GM19455 (cell line): Measurements from ENCODE around the gene FAM120B.

Source experiments
- ATAC-seq: cut with Tn5 transposase; IDR thresholded peaks from one replicate; pipeline ENCODE4 v1.9.1; 2021; ENCODE audit not compliant: unreplicated experiment

The FAM120B gene

DNA sequence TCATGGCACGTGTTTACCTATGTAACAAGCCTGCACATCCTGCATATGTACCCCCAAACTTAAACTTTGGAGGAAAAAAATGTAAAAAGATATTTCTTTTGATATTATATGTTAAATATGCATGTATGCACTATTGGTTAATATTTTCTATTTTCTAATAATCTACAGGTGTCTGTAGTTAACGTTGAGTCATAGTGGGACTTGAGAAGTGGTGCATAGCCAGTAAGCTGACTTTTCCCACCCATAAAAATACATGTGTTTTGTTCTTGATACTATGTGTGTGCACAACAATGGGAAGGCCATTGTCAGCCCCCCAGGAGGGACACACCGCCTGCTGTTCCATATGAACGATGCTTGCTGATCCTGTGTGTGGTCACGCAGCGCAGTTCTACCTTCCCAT lies 49.1 kb downstream of the FAM120B start:
- ATAC-seq, result no peak

DNA sequence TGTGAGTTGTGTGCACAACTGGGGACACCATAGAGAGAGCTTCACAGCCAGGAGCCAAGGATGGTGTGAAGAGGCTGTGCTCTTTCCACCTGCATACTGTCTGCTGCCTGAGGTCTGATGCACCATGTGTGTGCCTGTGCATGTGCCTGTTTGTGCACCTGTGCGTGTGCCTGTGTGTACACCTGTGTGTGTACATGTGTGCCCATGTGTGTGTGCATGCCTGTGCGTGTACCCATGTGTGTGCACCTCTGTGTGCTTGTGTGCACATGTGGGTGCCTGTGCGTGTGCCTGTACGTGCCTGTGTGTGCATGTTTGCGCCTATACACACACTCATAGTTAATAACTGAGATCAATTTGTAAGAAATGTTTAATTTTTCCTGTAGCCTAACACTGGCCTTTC lies 51.3 kb downstream of the FAM120B start:
- no peak for ATAC-seq

DNA sequence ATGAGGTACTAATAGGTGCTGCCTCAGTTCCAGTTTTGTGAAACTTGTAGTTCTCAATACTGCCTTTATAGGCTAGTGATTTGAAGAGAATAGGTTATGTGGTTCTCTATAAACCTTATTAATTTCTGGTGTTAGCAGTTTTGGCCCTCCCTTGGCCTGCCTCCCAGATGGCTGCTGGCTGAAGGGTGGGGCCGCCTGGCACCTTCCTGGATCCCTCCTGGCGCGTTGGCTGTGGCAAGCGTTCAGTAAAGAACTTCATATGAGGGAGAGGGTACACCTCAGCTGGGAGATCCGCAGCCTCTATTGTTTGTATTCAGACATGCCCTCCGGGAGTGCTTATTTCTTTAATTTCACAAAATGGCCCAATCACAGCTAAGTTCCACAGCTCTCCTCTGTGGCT lies 51.9 kb downstream of the FAM120B start:
- no peak for ATAC-seq

DNA sequence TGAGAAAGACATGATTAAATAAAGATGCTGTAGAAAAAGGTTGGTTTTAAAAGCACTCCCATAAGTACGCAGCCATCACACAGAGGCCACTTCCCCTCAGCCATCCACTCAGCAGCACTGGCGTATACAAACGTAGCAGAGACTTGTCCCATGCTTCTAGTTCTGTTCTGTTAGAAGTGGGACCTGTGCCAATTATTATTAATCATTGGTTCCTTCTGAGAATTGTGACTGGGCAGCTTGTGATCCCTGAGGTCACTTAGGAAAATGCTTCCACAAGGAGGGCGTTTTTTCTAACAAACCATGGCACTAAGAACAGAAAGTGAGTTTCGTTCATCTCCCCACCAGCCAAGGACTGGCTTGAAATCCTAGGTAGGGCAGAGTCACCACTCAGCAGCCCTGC lies 53.9 kb downstream of the FAM120B start:
- ATAC-seq, result no peak

DNA sequence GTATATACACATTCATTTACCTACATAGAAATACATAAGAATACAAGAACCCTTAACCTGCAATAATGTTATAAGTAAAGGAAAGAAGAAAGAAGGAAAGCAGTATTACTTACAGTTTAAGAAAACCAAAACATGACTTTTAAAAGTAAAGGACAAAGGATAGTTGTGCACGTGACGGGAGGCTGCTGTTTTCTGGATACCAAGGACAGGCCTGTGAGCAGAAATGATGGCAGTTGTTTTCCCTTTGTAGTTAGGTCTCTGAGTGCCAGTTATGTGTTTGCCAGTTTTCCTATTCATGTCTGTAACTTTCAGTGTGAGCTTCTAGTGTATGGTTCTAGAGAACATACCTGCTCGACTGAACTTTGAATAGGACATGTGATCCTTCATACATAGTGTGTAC lies 54.8 kb downstream of the FAM120B start:
- ATAC-seq, result no peak

DNA sequence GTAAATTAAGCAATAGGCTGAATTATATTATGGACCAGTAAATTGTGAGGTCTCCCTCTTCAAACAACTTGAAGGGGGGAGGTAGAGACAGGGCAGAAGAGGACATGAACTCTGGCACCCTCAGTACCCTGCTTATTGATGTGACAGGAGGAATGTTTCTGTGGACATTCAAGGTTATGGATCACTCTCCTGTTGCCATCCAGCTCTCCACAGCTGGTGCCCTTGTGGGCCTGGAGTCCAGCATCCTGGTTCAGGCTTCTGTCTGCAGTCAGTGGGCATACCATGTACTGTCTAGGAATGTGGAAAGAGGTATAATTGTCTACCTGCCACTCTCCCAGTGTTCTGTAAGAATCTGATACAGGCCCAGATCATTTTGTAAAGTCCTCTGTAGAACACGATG lies 55.6 kb downstream of the FAM120B start:
- no peak for ATAC-seq

GRCh38 chr6:170363255-170363654 lies 56.7 kb downstream of the FAM120B start:
- no peak for ATAC-seq

GRCh38 chr6:170365121-170365520 lies 58.6 kb downstream of the FAM120B start:
- ATAC-seq, result no peak

DNA sequence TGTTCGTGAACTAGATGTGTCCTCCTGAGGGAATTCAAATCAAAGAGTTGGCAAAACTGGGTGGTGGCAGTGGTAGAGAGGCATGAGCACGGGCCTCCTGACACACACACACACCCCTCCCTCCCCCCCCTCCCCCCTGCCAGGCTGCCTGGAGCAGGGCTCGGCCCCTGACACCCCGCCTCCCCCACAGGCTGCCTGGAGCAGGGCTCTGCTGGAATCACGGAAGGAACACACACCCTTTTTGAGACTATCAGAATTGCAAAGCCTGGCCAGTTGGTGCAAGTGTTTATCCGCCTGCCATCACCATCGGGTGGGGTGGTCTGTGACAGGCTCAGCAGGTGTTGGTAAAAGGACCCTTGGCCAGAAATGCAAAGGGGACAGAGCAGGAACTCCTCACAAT lies 59.0 kb downstream of the FAM120B start:
- ATAC-seq, result no peak

GRCh38 chr6:170366248-170366960 lies 59.8 kb downstream of the FAM120B start:
- ATAC-seq, result no peak

- ATAC-seq, result no peak
These were observed 60.7 kb downstream of the FAM120B start for GRCh38 chr6:170367241-170367640.

GRCh38 chr6:170368544-170368943 lies 62.0 kb downstream of the FAM120B start:
- no peak for ATAC-seq

DNA sequence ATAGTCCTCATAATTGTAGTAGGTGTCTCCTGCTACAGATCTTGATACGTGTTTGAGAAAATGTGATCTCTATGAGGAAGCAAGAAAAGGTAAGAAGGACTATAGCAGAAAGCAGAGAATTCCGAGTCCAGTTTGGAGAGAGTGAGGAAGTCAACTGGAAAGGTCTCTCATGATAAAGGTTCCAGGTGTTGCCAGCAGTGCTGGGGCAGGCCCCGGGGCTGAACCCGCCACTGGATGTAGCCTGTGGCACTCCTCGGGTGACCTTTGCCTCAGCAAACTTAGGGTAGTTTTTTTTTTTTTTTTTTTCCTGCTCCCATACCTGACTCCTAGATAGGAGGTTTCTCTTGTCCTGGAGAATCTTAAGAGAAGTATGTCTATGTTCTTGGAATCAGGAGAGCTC lies 62.8 kb downstream of the FAM120B start:
- ATAC-seq, result no peak

DNA sequence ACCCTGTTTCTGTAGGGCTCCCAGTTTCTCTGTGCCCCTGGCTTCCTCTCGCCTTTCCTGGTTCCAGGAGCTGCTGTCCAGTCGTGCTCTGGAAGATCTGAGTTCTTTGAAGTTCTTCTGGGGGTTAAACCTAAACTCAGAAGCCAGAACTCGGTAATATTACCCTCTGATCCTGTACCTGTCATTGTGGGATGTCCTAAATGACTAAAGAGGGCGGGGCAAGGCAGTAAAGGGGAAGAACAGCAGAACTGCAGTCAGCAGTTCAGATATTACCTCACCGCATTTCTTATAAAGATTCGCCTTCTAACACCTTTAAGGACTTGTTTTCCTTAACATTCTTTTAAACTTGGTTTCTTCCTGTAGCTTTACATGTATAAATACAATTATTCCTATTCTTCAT lies 63.9 kb downstream of the FAM120B start:
- no peak for ATAC-seq

DNA sequence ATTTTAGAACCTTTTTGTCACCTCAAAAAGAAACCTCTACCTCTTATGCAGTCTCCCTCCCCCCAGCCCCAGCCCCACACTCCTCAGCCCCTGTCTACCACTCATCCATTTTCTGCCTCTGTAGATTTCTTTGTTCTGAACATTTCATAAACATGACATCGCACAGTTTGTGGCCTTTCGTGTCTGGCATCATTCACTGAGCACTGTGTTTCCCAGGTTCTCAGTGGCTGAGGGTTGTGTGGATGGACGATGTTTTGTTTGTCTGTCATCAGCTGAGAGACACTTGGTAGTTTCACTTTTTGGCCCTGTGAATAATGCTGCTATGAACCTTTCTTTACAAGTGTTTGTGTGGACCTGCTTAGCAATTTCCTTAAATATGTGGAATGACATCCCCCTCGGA lies 64.5 kb downstream of the FAM120B start:
- no peak for ATAC-seq

DNA sequence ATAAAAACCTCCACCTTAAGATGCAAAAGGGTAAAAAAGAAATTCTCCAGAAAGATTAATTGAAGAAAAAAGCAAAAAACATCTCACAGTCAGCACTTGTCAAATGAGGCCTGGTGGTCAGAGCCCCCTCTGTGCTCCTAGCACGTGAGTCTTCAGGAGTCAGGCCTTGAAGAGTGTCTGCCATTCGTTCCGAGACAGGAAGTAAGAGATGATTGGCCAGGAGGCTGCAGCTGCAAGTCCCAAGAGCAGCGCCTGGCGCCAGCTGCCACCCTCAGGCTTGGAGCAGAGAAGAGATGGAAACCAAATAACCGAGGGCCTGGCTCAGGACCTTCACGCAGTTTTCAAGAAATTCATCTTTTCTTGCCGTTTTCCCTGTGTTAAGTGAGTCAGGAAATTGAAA lies 65.0 kb downstream of the FAM120B start:
- no peak for ATAC-seq

- no peak for ATAC-seq
These were observed 66.1 kb downstream of the FAM120B start for GRCh38 chr6:170372380-170373325.

DNA sequence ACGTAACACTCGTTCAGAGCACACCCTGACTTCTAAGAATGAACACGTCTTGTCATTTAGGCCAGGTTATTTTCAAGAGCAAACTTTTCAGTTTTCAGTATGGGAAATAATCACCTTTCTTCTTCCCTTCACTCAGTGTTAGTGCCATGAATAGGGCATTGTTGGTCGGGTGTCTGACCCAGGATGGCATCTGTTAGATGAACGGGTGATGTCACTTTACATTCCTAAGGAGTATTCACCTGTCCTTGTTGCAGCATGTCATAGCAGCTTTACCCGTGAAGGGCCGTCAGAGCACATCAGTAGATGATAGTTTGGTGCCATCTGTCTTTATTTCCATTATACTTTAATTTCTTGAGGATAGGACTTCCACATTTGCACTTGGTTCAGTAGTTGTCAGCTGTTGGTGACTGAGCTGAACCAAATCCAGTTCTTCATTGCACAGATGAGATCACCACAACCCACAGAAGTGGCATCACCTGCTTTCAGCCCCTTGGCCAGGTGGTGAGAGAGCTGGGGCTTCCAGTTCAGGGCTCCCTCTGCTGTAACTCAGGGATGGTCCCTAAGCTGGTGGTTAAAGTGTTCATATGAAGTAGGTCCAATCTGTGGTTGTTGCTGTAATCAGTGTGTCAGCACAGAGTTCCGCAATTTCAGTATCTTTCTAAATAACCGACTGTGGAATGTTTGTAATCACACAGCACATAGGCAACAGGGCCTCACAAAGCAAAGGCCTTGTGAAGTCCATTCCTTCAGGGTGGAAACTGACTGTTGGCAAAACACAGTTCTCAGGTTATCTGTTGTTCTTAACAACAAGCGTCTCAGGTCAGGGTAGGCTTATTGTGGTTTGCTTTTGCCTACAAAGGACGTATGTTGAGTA lies 68.2 kb downstream of the FAM120B start:
- no peak for ATAC-seq

GRCh38 chr6:170375661-170376060 lies 69.1 kb downstream of the FAM120B start:
- no peak for ATAC-seq

DNA sequence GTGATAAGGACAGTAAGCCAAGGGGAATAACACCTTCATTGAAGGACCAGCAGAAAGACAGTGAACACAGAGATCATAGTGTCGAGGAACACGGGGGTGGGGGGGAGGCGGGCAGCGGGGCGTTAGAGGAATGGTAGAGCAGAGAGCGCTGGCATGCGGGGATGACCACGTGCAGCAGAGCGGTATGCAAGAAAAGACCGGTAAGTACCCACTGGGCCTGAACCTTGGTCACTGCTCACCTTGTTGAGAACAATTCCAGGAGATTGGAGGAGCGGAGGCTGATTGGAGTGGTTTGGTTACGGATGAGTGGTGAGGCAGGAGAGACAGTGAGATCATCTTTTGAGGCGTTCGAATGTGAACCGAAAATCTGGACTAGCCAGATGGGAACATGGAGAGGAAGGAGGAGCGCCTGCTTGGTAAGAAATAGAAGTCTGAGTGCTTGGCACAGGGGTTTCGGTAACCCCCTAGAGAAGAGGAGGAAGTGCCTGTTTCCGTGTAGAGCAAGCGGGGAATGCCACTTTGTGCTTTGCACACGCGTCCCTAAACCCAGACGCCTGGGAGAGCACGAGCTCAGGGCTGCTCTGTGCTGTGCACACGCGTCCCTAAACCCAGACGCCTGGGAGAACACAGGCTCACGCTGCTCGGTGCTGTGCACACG lies 70.0 kb downstream of the FAM120B start:
- no peak for ATAC-seq

- no peak for ATAC-seq
These were observed 71.9 kb downstream of the FAM120B start for GRCh38 chr6:170378502-170378901.
